Lower leg skin (tissue), 3 donors: Measurements from ENCODE around the gene KXD1.

Experiments
- POLR2A ChIP-seq, 2 donors: fragments of 450-650 bp; IDR thresholded peaks; one replicate each; pipeline ENCODE4 v1.6.1; 2016 to 2017; ENCODE audit warnings: antibody characterized with exemption in 2 of 2, mild to moderate bottlenecking in 1 of 2, moderate library complexity in 1 of 2
- TF ChIP-seq, protein P1 (sequence below), 3 donors: fragments of 450-650 bp; IDR thresholded peaks; one replicate each; pipeline ENCODE4 v1.5.1; 2016; ENCODE audit warnings: antibody characterized with exemption in 3 of 3, mild to moderate bottlenecking in 3 of 3, moderate library complexity in 2 of 3

DNA sequence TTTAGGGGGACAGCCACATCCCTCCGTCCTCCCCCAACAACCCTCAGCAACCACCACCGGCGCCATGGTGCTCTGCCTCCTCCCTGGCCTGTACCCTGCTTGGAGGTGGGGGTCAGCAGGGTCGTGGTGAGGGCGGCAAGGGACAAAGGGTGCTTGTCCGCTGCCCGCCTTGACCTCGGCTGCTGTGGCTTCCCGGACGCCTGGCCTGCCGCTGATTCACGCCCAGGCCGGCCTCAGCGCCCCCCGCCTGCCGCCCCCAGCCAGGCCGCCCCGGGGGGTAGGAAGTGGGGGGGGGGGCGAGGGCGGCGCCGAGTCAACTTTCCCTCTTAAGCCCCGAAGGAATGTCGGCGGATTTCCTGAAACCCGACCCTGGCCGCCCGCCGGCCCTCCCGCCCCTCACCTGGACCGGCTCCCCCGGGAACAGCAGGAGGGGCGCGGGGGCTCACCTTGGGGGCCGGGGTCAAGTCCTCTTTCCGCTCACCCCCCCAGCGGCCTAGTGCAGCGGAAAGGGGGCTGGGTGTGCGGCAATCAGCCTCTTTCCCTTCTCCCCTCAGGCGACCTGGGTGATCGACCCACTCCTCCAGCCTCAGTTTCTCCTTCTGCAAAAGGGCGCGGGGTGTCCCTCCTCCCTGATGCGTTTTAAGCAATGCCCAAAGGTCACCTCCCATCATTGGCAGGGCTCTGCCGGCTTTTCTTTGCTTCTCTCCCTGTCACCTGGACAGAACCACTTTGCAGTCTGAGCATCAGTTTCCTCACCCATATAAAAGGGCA lies 53.1 kb downstream of the KXD1 start:
- TF ChIP-seq, protein P1, sequence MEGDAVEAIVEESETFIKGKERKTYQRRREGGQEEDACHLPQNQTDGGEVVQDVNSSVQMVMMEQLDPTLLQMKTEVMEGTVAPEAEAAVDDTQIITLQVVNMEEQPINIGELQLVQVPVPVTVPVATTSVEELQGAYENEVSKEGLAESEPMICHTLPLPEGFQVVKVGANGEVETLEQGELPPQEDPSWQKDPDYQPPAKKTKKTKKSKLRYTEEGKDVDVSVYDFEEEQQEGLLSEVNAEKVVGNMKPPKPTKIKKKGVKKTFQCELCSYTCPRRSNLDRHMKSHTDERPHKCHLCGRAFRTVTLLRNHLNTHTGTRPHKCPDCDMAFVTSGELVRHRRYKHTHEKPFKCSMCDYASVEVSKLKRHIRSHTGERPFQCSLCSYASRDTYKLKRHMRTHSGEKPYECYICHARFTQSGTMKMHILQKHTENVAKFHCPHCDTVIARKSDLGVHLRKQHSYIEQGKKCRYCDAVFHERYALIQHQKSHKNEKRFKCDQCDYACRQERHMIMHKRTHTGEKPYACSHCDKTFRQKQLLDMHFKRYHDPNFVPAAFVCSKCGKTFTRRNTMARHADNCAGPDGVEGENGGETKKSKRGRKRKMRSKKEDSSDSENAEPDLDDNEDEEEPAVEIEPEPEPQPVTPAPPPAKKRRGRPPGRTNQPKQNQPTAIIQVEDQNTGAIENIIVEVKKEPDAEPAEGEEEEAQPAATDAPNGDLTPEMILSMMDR (IDR thresholded peaks at IDR 0.05), result no peak
- TF ChIP-seq POLR2A (IDR thresholded peaks at IDR 0.05), result no peak
